Liver (tissue), 9 donors: Measurements from ENCODE around the gene FICD. TPM values are rescaled to one million over a fixed set of nuclear protein-coding genes. Genes with fewer than 3 reads are reported as not detected.

Experiments
- DNase-seq: peaks from one replicate; pipeline ENCODE4 v3.0.0-alpha.2; 2017; ENCODE audit warnings: low spot score
- H3K27ac ChIP-seq, 2 donors: one replicate each; pipeline ENCODE4 v1.7.0; 2013; ENCODE audit warnings: inconsistent platforms in 2 of 2, low read length in 2 of 2, control low read depth in 1 of 2, low read depth in 1 of 2, mild to moderate bottlenecking in 1 of 2
- H3K27me3 ChIP-seq, 4 donors: one replicate each; pipeline versions ENCODE4 v1.6.1 to v1.7.0; 2013; ENCODE audit warnings: low read length in 3 of 4, inconsistent platforms in 1 of 4, mild to moderate bottlenecking in 1 of 4, moderate library complexity in 1 of 4; ENCODE audit not compliant: control insufficient read depth in 4 of 4, insufficient read depth in 4 of 4
- H3K36me3 ChIP-seq, 4 donors: one replicate each; pipeline versions ENCODE4 v1.6.1 to v1.7.0; 2013; ENCODE audit warnings: low read length in 3 of 4, mild to moderate bottlenecking in 3 of 4, low read depth in 1 of 4, moderate library complexity in 1 of 4; ENCODE audit not compliant: control insufficient read depth in 4 of 4, insufficient read depth in 3 of 4
- H3K4me1 ChIP-seq, 4 donors: one replicate each; pipeline versions ENCODE4 v1.6.1 to v1.7.0; 2013; ENCODE audit warnings: low read length in 3 of 4, mild to moderate bottlenecking in 3 of 4, moderate library complexity in 1 of 4; ENCODE audit not compliant: control insufficient read depth in 4 of 4, insufficient read depth in 4 of 4
- H3K4me3 ChIP-seq, 3 donors: one replicate each; pipeline versions ENCODE4 v1.6.1 to v1.7.0; 2013; ENCODE audit warnings: low read length in 3 of 3, control low read depth in 1 of 3, low read depth in 1 of 3, mild to moderate bottlenecking in 1 of 3
- H3K9ac ChIP-seq, 2 donors: one replicate each; pipeline ENCODE4 v1.7.0; 2013; ENCODE audit warnings: low read length in 2 of 2, mild to moderate bottlenecking in 2 of 2, moderate library complexity in 2 of 2, control low read depth in 1 of 2, low read depth in 1 of 2
- H3K9me3 ChIP-seq, 4 donors: one replicate each; pipeline versions ENCODE4 v1.6.1 to v1.7.0; 2013; ENCODE audit warnings: low read length in 3 of 4; ENCODE audit not compliant: control insufficient read depth in 4 of 4
- ATF3 ChIP-seq: IDR thresholded peaks from 2 replicates; pipeline ENCODE4 v1.6.1; 2016; ENCODE audit warnings: antibody characterized with exemption
- EGR1 ChIP-seq, 2 donors: IDR thresholded peaks; 2 replicates each; pipeline ENCODE4 v1.6.1; 2016 to 2018; ENCODE audit warnings: antibody characterized with exemption in 2 of 2, low read depth in 2 of 2
- FOXA1 ChIP-seq: IDR thresholded peaks from 2 replicates; pipeline ENCODE4 v1.6.1; 2016; ENCODE audit warnings: antibody characterized with exemption
- FOXA2 ChIP-seq: IDR thresholded peaks from 2 replicates; pipeline ENCODE4 v1.6.1; 2016; ENCODE audit warnings: antibody characterized with exemption
- GABPA ChIP-seq, 2 donors: IDR thresholded peaks in 1 of 2; conservative IDR thresholded peaks in 1 of 2; 2 replicates each; pipeline ENCODE4 v1.6.1; 2016; ENCODE audit warnings: antibody characterized with exemption in 2 of 2, mild to moderate bottlenecking in 1 of 2, moderate library complexity in 1 of 2
- HNF4A ChIP-seq, 2 donors: conservative IDR thresholded peaks; 2 replicates each; pipeline ENCODE4 v1.6.1; 2016; ENCODE audit warnings: antibody characterized with exemption in 2 of 2, mild to moderate bottlenecking in 2 of 2
- HNF4G ChIP-seq: IDR thresholded peaks from 2 replicates; pipeline ENCODE4 v1.6.1; 2016; ENCODE audit warnings: antibody characterized with exemption
- JUND ChIP-seq, 2 donors: IDR thresholded peaks; 2 replicates each; pipeline ENCODE4 v1.6.1; 2016; ENCODE audit warnings: antibody characterized with exemption in 2 of 2
- MAX ChIP-seq: IDR thresholded peaks from 2 replicates; pipeline ENCODE4 v1.6.1; 2016; ENCODE audit warnings: antibody characterized with exemption
- NR2F2 ChIP-seq: IDR thresholded peaks from 2 replicates; pipeline ENCODE4 v1.6.1; 2016; ENCODE audit warnings: antibody characterized with exemption
- RAD21 ChIP-seq, 2 donors: IDR thresholded peaks; 2 replicates each; pipeline ENCODE4 v1.6.1; 2016; ENCODE audit warnings: antibody characterized with exemption in 2 of 2, mild to moderate bottlenecking in 2 of 2
- REST ChIP-seq: IDR thresholded peaks from 2 replicates; pipeline ENCODE4 v1.6.1; 2016; ENCODE audit warnings: antibody characterized with exemption, mild to moderate bottlenecking
- RXRA ChIP-seq, 2 donors: IDR thresholded peaks; 2 replicates each; pipeline ENCODE4 v1.6.1; 2017 to 2018; ENCODE audit warnings: antibody characterized with exemption in 2 of 2, mild to moderate bottlenecking in 1 of 2
- SP1 ChIP-seq: IDR thresholded peaks from 2 replicates; pipeline ENCODE4 v1.6.1; 2018; ENCODE audit warnings: antibody characterized with exemption, mild to moderate bottlenecking
- TAF1 ChIP-seq: conservative IDR thresholded peaks from 2 replicates; pipeline ENCODE4 v1.6.1; 2016; ENCODE audit warnings: antibody characterized with exemption, mild to moderate bottlenecking
- YY1 ChIP-seq: IDR thresholded peaks from 2 replicates; pipeline ENCODE4 v1.6.1; 2016; ENCODE audit warnings: antibody characterized with exemption, mild to moderate bottlenecking
- WGBS: extraction: QIAGEN DNeasy Blood & Tissue Kit; methylation state at CpG from one replicate; pipeline ENCODE4 v1.1.7; 2013; 5-methylcytosine and 5-hydroxymethylcytosine counted together
- polyA plus RNA-seq, 2 donors: library from polyadenylated mRNA; stranded (reverse) in 1 of 2; unstranded in 1 of 2; fragments of 200-250 nt in 1 of 2; fragments of >200 nt in 1 of 2; fragmentation: Nextera tagmentation in 1 of 2; extraction: Ambion mirVana in 1 of 2; gene quantifications; one replicate each; pipeline versions ENCODE4 v1.2.1 to v1.2.3, GENCODE V29; 2013 to 2015
- total RNA-seq, 2 donors: library from RNA; depleted of rRNA; stranded (reverse); fragments of >200 nt; gene quantifications; one replicate each; pipeline ENCODE4 v1.2.3, GENCODE V29; 2014
- TF ChIP-seq, protein P1 (sequence below): fragments of 150-350 bp; IDR thresholded peaks from 2 replicates; pipeline ENCODE4 v1.5.1; 2017; ENCODE audit warnings: improper control_type of control experiment, low read depth, low read length; ENCODE audit not compliant: missing input control
- donor health status: healthy.
- donor health status: healthy.
- donor health status: healthy.
- donor health status: healthy.
- donor health status: healthy.

FICD gene
- total RNA-seq (10 to 100 TPM in 1 of 2 donors, 1 to 10 TPM in 1; 3.6 to 20.9 TPM), polyA plus RNA-seq (1 to 10 TPM; 4.1 to 9.0 TPM)

GRCh38 chr12:108514973-108515814 lies at the start of gene FICD:
Gene FICD (plus strand): TSS chr12:108515277. CDS start chr12:108516973, 1,696 bp downstream.
- Histone ChIP-seq H3K9me3 (no peaks in the 10 kb centered on the region), H3K27ac (peak within 1 kb of the TSS; percentile 39 to 67), H3K4me1 (peaks cover 7 to 19% (median 10%) of the 10 kb centered on the region in 4 donors), H3K4me3 (peak within 1 kb of the TSS; percentile 77 to 92 (median 86)), H3K9ac (peak within 1 kb of the TSS; percentile 47 to 53), H3K36me3 (peaks cover 11 to 26% (median 18%) of the 10 kb centered on the region in 4 donors), H3K27me3 (no peaks in the 10 kb centered on the region)
- TF ChIP-seq MAX (peak; percentile 51), JUND (IDR thresholded peaks at IDR 0.05) (no peak), FOXA2 (no peak), REST (peak; percentile 51), GABPA (IDR thresholded peaks at IDR 0.05 in 1 of 2, conservative IDR thresholded peaks at IDR 0.05 in 1 of 2) (peak; percentile 49 to 89), RXRA (IDR thresholded peaks at IDR 0.05) (no peak), HNF4G (no peak), SP1 (peak; percentile 88), TAF1 (no peak), EGR1 (IDR thresholded peaks at IDR 0.05; ENCODE audit: low read depth in 2 of 2) (no peak), NR2F2 (no peak), YY1 (peak; percentile 70)
- TF ChIP-seq, protein P1, sequence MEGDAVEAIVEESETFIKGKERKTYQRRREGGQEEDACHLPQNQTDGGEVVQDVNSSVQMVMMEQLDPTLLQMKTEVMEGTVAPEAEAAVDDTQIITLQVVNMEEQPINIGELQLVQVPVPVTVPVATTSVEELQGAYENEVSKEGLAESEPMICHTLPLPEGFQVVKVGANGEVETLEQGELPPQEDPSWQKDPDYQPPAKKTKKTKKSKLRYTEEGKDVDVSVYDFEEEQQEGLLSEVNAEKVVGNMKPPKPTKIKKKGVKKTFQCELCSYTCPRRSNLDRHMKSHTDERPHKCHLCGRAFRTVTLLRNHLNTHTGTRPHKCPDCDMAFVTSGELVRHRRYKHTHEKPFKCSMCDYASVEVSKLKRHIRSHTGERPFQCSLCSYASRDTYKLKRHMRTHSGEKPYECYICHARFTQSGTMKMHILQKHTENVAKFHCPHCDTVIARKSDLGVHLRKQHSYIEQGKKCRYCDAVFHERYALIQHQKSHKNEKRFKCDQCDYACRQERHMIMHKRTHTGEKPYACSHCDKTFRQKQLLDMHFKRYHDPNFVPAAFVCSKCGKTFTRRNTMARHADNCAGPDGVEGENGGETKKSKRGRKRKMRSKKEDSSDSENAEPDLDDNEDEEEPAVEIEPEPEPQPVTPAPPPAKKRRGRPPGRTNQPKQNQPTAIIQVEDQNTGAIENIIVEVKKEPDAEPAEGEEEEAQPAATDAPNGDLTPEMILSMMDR = no peak
- under 1% methylated on average over 67 of the region's 67 CpGs for WGBS
- peak; percentile 99 for DNase-seq

DNA sequence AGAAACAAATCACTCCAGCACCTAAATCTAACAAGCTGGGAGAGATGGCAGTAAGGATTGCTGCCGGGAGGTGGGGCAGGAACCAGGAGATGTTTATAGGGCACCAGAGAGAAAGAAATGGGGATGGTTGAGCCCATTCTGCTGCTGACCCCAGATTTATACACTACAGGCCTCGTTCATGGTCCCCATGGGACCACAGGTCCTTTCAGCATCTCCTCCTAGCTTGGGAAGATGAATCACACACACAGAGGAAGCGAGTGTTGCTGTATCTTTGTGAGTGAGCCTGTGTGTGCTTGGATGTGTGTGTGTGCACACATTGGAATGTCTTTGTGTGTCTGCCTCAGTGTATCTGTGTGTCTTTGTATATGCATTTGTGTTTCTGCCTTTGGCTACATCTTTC lies 49.7 kb upstream of the FICD start:
- 62% methylated on average over 3 of the region's 3 CpGs for WGBS
- Histone ChIP-seq H3K36me3 (no peaks in the 10 kb centered on the region), H3K27me3 (peaks cover 0 to 4% (median under 1%) of the 10 kb centered on the region in 4 donors), H3K9ac (no peak overlapping the region), H3K9me3 (no peaks in the 10 kb centered on the region), H3K4me3 (no peak overlapping the region), H3K4me1 (no peaks in the 10 kb centered on the region), H3K27ac (no peak overlapping the region)
- no peak for DNase-seq
- TF ChIP-seq MAX = no peak
- TF ChIP-seq ATF3 = no peak
- no peak for TF ChIP-seq REST
- TF ChIP-seq, protein P1 = no peak
- TF ChIP-seq HNF4A (conservative IDR thresholded peaks at IDR 0.05) = no peak
- no peak for TF ChIP-seq TAF1
- no peak for TF ChIP-seq FOXA1
- TF ChIP-seq JUND (IDR thresholded peaks at IDR 0.05) = no peak
- no peak for TF ChIP-seq EGR1 (IDR thresholded peaks at IDR 0.05; ENCODE audit: low read depth in 2 of 2)
- no peak for TF ChIP-seq FOXA2
- TF ChIP-seq RXRA (IDR thresholded peaks at IDR 0.05) = no peak
- TF ChIP-seq NR2F2 = no peak
- TF ChIP-seq GABPA (IDR thresholded peaks at IDR 0.05 in 1 of 2, conservative IDR thresholded peaks at IDR 0.05 in 1 of 2) = no peak
- TF ChIP-seq SP1 = no peak
- TF ChIP-seq RAD21 (IDR thresholded peaks at IDR 0.05) = no peak
- no peak for TF ChIP-seq HNF4G
